Activated gamma-delta T cell (primary cell): ENCODE results near the gene PGA4.

ENCODE experiments used
- DNase-seq: peaks from one replicate; lab custom pipeline; 2025; lab: John Stamatoyannopoulos, UW

PGA4 gene

GRCh38 chr11:61279934-61280659 lies 58.0 kb downstream of the PGA4 start:
- no peak for DNase-seq

- no peak for DNase-seq
Measured at GRCh38 chr11:61280883-61281580, 58.9 kb downstream of the PGA4 start.
